ENCODE results near the gene RASSF4.

RASSF4 gene

DNA sequence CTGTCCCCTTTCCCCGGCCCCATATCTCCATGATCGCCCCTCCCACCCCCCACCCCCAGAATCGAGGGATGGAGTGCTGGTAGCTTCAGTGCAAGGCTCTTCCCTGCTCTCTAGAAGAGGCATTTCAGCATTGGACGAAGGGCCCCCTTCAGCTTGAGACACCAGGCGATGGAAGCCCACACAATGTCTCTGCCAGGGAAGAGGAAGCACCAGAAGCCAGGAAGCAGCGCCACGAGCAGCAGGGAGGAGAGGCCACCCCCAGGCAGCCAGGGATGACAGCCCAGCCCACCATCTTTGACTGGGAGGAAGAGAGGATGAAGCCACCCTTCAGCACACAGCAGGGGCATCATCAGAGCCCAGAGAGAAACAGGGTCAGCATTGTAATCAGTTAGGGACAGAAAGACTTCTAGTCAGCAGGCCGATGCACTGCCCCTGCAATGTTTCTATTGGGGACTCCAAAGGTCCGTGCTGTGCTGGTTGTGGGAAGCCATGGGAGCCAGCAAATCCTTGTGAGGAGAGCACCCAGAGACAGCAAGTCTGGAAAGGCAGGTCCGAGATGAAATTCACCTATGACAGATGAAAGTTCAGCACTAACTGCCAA, 32.8 kb upstream of the RASSF4 start:
- DNase-seq (ENCODE audit: extremely low spot score): no peak
- TF ChIP-seq, protein P1, sequence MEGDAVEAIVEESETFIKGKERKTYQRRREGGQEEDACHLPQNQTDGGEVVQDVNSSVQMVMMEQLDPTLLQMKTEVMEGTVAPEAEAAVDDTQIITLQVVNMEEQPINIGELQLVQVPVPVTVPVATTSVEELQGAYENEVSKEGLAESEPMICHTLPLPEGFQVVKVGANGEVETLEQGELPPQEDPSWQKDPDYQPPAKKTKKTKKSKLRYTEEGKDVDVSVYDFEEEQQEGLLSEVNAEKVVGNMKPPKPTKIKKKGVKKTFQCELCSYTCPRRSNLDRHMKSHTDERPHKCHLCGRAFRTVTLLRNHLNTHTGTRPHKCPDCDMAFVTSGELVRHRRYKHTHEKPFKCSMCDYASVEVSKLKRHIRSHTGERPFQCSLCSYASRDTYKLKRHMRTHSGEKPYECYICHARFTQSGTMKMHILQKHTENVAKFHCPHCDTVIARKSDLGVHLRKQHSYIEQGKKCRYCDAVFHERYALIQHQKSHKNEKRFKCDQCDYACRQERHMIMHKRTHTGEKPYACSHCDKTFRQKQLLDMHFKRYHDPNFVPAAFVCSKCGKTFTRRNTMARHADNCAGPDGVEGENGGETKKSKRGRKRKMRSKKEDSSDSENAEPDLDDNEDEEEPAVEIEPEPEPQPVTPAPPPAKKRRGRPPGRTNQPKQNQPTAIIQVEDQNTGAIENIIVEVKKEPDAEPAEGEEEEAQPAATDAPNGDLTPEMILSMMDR (IDR thresholded peaks at IDR 0.05; ENCODE audit: control extremely low read depth, extremely low read depth, low read depth, missing control alignments): no peak
- ChIA-PET POLR2A (no interaction called here), CTCF (interaction anchor here (13.5 kb wide), 1 partner anchor 21 kb away, joined by 211 read pairs; no protein-coding TSS in a partner anchor)

DNA sequence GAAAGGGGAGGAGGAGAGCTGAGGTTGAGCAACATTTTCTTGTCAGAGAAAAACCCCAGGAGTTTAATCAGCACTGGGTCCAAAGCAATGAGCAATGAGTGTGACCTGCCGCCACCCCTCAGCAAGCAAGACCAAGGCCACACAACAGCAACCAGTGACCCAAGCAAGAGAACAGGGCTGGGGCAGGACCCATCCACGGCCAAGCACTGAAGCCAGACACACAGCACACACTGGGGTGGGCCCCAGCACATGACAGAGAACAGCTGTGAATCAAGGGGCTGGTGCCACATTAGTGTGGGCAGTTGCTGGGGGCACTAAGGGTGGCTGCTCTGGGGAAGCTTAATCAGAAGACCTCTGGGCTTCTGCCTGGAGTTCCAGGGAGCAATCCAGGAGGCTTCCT, 32.2 kb upstream of the RASSF4 start:
- TF ChIP-seq, protein P1 (IDR thresholded peaks at IDR 0.05; ENCODE audit: control extremely low read depth, extremely low read depth, low read depth, missing control alignments): no peak
- no peak for DNase-seq (ENCODE audit: extremely low spot score)
- ChIA-PET CTCF (interaction anchor here (1.0 to 13.5 kb wide), 3 partner anchors 21 to 50 kb away, joined by 3 to 211 read pairs (median 9); partner anchors contain the start of gene DEPP1), POLR2A (no interaction called here)

DNA sequence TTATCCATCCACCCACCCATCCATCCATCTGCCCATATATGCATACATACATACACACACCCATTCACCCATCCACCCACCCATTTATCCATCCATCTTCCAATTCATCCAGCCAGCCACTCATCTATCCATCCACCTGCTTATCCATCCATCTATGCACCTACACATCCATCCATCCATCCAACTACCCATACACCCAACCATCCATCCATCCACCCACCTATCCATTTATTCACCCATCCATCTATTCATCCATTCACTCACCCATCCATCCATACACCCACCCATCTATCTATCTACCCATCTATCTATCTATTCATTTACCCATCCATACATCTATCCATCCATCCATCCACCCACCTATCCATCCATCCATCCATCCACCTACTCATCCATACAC, 31.1 kb upstream of the RASSF4 start:
- ChIA-PET POLR2A (no interaction called here), CTCF (interaction anchor here (1.0 to 13.5 kb wide), 5 partner anchors 20 to 49 kb away, joined by 3 to 211 read pairs (median 3); partner anchors contain the start of gene DEPP1)
- no peak for DNase-seq (ENCODE audit: extremely low spot score)
- TF ChIP-seq, protein P1 (IDR thresholded peaks at IDR 0.05; ENCODE audit: control extremely low read depth, extremely low read depth, low read depth, missing control alignments): no peak

DNA sequence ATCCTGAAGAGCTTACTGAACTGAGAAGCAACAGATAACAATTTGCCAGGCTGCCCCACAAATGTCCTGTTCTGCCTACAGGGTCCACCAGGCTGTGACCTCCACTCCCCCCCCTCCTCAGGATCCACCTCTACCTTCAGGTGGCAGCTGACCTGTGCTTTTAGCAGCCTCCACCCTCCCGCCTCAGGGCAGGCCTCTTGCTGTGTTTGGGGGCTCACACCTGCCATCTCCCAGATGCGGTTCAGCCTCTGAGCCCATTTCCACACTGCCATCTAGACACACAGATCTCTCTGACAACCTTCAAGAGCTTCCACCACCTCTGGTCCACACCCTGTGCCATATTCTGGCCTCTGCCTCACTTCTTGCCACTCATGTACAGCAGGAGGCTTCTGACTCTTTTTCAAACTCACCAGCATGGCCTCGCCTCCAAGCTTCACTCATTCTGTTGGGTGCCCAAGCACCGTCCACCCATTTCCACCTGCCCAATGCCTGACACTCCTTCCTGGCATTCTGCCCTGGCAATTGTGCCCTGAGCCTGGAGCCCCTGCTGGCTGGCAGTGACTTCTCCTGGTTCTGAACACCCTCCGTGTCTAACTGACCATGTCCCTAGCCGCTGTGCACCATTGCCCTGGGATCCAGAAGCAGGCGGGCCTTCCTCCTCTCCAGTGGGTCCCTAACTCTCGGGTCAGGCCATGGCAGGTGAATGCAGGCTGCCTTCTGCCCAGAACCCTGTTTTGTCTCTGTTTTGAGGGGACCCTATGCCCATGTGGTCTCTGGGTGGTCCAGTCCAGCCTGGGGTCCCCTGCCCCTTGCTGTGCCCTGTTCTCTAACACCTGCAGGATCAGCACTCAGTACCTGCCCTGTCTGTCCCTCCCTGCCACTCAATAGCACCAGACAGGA, 30.0 kb upstream of the RASSF4 start:
- TF ChIP-seq, protein P1 (IDR thresholded peaks at IDR 0.05; ENCODE audit: control extremely low read depth, extremely low read depth, low read depth, missing control alignments): no peak
- ChIA-PET POLR2A (no interaction called here), CTCF (interaction anchor here (0.9 to 13.5 kb wide), 5 partner anchors 19 to 48 kb away, joined by 3 to 211 read pairs (median 3); partner anchors contain the start of gene DEPP1)
- no peak for DNase-seq (ENCODE audit: extremely low spot score)

DNA sequence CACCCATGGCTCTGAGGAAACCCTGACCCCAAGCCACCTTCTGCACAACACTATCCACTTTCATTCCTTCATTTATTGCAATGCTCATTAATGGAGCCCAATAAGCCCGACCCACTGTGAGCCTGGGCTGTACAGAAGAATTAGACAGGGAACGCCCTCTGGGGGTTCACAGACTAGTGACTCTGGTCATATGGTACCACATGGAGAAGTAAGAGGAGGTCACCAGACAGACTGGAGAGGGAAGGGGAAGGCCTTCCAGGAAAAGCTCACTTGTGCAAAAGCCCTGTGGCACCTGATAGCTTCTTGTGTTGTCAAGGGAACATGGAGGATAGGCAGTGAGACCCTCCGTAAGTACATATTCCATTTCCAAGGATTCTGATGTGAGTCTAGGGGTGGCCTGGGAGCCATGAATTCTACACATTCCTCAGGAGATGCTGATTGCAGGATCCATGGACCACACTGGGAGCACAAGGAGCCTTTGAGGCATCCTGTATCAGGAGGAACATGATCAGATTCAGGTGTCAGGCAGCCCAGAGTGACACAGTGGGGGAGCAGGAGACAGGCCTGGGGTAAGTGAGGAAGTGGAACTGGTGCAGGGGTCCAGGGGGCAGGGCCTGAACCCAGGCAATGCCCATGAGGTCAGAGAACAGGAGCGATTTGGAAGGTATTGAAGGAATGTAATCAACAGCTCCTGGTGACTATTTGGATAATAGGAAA, 28.5 kb upstream of the RASSF4 start:
- no peak for DNase-seq (ENCODE audit: extremely low spot score)
- POLR2A ChIA-PET: no interaction called here
- CTCF ChIA-PET: interaction anchor here (0.7 to 13.5 kb wide), 7 partner anchors 10 to 77 kb away, joined by 3 to 211 read pairs (median 4); partner anchors contain the start of gene DEPP1
- TF ChIP-seq, protein P1 (IDR thresholded peaks at IDR 0.05; ENCODE audit: control extremely low read depth, extremely low read depth, low read depth, missing control alignments): no peak

All from GM10248 (cell line).